CD8-positive, alpha-beta memory T cell (primary cell): ENCODE data around the gene SSBP3. TPM values are rescaled to one million over a fixed set of nuclear protein-coding genes. Genes with fewer than 3 reads are reported as not detected.

ENCODE experiments used
- CTCF ChIA-PET: fragments of 350-600 bp; sonication (Branson Sonifier 250); formaldehyde crosslinking; loops from one replicate; lab custom pipeline; 2021; ENCODE audit warnings: antibody characterized with exemption; lab: Charles Lee
- POLR2A ChIA-PET: fragments of 350-600 bp; sonication (Branson Sonifier 250); formaldehyde crosslinking; loops from one replicate; lab custom pipeline; 2021; ENCODE audit warnings: antibody characterized with exemption; lab: Charles Lee
- DNase-seq, 5 donors: peaks; one replicate each; pipeline versions ENCODE4 v3.0.0 to v3.0.0-alpha.2; 2020 to 2022; ENCODE audit warnings: mixed read lengths in 1 of 5
- H3K27ac ChIP-seq: one replicate; pipeline ENCODE4 v1.7.0; 2013; ENCODE audit warnings: low read depth, mild to moderate bottlenecking, low read length, moderate library complexity
- H3K27me3 ChIP-seq: 2 replicates; pipeline ENCODE4 v1.7.0; 2013; ENCODE audit warnings: low read length, mild to moderate bottlenecking; ENCODE audit not compliant: insufficient read depth, poor library complexity, severe bottlenecking
- H3K36me3 ChIP-seq: 2 replicates; pipeline ENCODE4 v1.7.0; 2013; ENCODE audit warnings: mild to moderate bottlenecking, low read length, moderate library complexity; ENCODE audit not compliant: insufficient read depth
- H3K4me1 ChIP-seq: 2 replicates; pipeline ENCODE4 v1.7.0; 2013; ENCODE audit warnings: mild to moderate bottlenecking, low read length, moderate library complexity; ENCODE audit not compliant: insufficient read depth
- H3K4me3 ChIP-seq: 2 replicates; pipeline ENCODE4 v1.7.0; 2013; ENCODE audit warnings: mild to moderate bottlenecking, low read length
- H3K9me3 ChIP-seq: 2 replicates; pipeline ENCODE4 v1.7.0; 2013; ENCODE audit warnings: mild to moderate bottlenecking, low read length
- H3K27ac Mint-ChIP-seq, 8 donors: one replicate each; pipeline ENCODE4 v1.8.0; 2020 to 2021; ENCODE audit warnings: mixed read lengths in 8 of 8, mild to moderate bottlenecking in 6 of 8, inconsistent platforms in 3 of 8, moderate library complexity in 3 of 8
- H3K27me3 Mint-ChIP-seq, 2 donors: one replicate each; pipeline ENCODE4 v1.8.0; 2020 to 2021; ENCODE audit warnings: mixed read lengths in 2 of 2, mild to moderate bottlenecking in 1 of 2, moderate library complexity in 1 of 2
- H3K36me3 Mint-ChIP-seq, 3 donors: one replicate each; pipeline ENCODE4 v1.8.0; 2020 to 2021; ENCODE audit warnings: mixed read lengths in 3 of 3, inconsistent platforms in 1 of 3, mild to moderate bottlenecking in 1 of 3
- H3K4me1 Mint-ChIP-seq, 3 donors: one replicate each; pipeline ENCODE4 v1.8.0; 2020 to 2021; ENCODE audit warnings: mixed read lengths in 3 of 3, inconsistent platforms in 1 of 3, mild to moderate bottlenecking in 1 of 3
- H3K4me3 Mint-ChIP-seq, 7 donors: one replicate each; pipeline ENCODE4 v1.8.0; 2020 to 2021; ENCODE audit warnings: mixed read lengths in 7 of 7, mild to moderate bottlenecking in 6 of 7, moderate library complexity in 4 of 7, inconsistent platforms in 2 of 7
- H3K9me3 Mint-ChIP-seq, 5 donors: one replicate each; pipeline ENCODE4 v1.8.0; 2020 to 2022; ENCODE audit warnings: mixed read lengths in 5 of 5, mild to moderate bottlenecking in 3 of 5, moderate library complexity in 2 of 5, inconsistent platforms in 1 of 5
- polyA plus RNA-seq: library from polyadenylated mRNA; unstranded; fragments of 300-500 nt; fragmentation: Illumina TruSeq; gene quantifications from one replicate; pipeline ENCODE4 v1.2.3, GENCODE V29; 2021
- total RNA-seq, 2 experiments: library from RNA; stranded (reverse); gene quantifications; one replicate each; pipeline ENCODE4 v1.2.3, GENCODE V29; 2021

SSBP3 gene
- total and polyA plus RNA-seq, 3 experiments from 2014 or later, result 17.6 to 52.7 (median 41.6) TPM

GRCh38 chr1:54398963-54399528, 7.1 kb downstream of the SSBP3 start:
- POLR2A ChIA-PET, result no interaction called here
- Histone ChIP-seq H3K9me3 (no peaks in the 10 kb centered on the region), H3K27ac (no peak overlapping the region), H3K4me1 (peaks cover 30% of the 10 kb centered on the region), H3K4me3 (no peak overlapping the region), H3K27me3 (no peaks in the 10 kb centered on the region), H3K36me3 (peaks cover 26% of the 10 kb centered on the region)
- H3K9me3 Mint-ChIP-seq, result no peaks in the 10 kb centered on the region
- peaks cover 66 to 76% (median 71%) of the 10 kb centered on the region in 3 donors for H3K4me1 Mint-ChIP-seq
- no peaks in the 10 kb centered on the region for H3K27me3 Mint-ChIP-seq
- peak overlapping the region in 1 of 7 donors; percentile 21 for H3K4me3 Mint-ChIP-seq
- H3K36me3 Mint-ChIP-seq, result peaks cover 14 to 88% (median 39%) of the 10 kb centered on the region in 3 donors
- DNase-seq, result no peak
- CTCF ChIA-PET, result interaction anchor here (1.4 kb wide), 1 partner anchor 90 kb away, joined by 8 read pairs; no protein-coding TSS in a partner anchor
- peak overlapping the region in 4 of 8 donors; percentile 14 to 55 (median 38) for H3K27ac Mint-ChIP-seq

- Histone ChIP-seq H3K27ac (no peak overlapping the region), H3K4me3 (no peak overlapping the region), H3K36me3 (peaks cover 29% of the 10 kb centered on the region), H3K27me3 (no peaks in the 10 kb centered on the region), H3K9me3 (no peaks in the 10 kb centered on the region), H3K4me1 (peaks cover 19% of the 10 kb centered on the region)
- ChIA-PET CTCF (interaction anchor here (0.6 to 1.8 kb wide), 3 partner anchors 12 to 91 kb away, joined by 3 to 10 read pairs (median 3); no protein-coding TSS in a partner anchor), POLR2A (no interaction called here)
- Mint-ChIP-seq H3K9me3 (no peaks in the 10 kb centered on the region), H3K27me3 (no peaks in the 10 kb centered on the region), H3K27ac (peak overlapping the region in 2 of 8 donors; percentile 22 to 63), H3K36me3 (peaks cover 14 to 88% (median 39%) of the 10 kb centered on the region in 3 donors), H3K4me1 (peaks cover 56 to 65% (median 60%) of the 10 kb centered on the region in 3 donors), H3K4me3 (no peak overlapping the region)
- DNase-seq, result no peak
Measured at GRCh38 chr1:54397980-54398379, 8.2 kb downstream of the SSBP3 start.

- no peaks in the 10 kb centered on the region for H3K9me3 ChIP-seq
- ChIA-PET POLR2A (no interaction called here), CTCF (interaction anchor here (1.2 to 1.8 kb wide), 2 partner anchors 20 to 92 kb away, joined by 3 to 10 read pairs; no protein-coding TSS in a partner anchor)
- no peaks in the 10 kb centered on the region for H3K27me3 Mint-ChIP-seq
- H3K36me3 Mint-ChIP-seq, result peaks cover 14 to 89% (median 43%) of the 10 kb centered on the region in 3 donors
- H3K36me3 ChIP-seq, result peaks cover 34% of the 10 kb centered on the region
- no peak overlapping the region for H3K4me3 Mint-ChIP-seq
- peaks cover 13% of the 10 kb centered on the region for H3K4me1 ChIP-seq
- DNase-seq, result no peak
- H3K9me3 Mint-ChIP-seq, result no peaks in the 10 kb centered on the region
- H3K4me3 ChIP-seq, result no peak overlapping the region
- peaks cover 53 to 63% (median 56%) of the 10 kb centered on the region in 3 donors for H3K4me1 Mint-ChIP-seq
- no peaks in the 10 kb centered on the region for H3K27me3 ChIP-seq
- H3K27ac ChIP-seq, result no peak overlapping the region
- peak overlapping the region in 1 of 8 donors; percentile 85 for H3K27ac Mint-ChIP-seq
Measured at GRCh38 chr1:54397090-54397591, 9.1 kb downstream of the SSBP3 start.

GRCh38 chr1:54396261-54396933, 9.8 kb downstream of the SSBP3 start:
- H3K9me3 ChIP-seq, result no peaks in the 10 kb centered on the region
- no peaks in the 10 kb centered on the region for H3K27me3 ChIP-seq
- H3K4me1 ChIP-seq, result peaks cover 9% of the 10 kb centered on the region
- ChIA-PET CTCF (interaction anchor here (1.5 to 1.8 kb wide), 2 partner anchors 93 kb away, joined by 9 to 10 read pairs; no protein-coding TSS in a partner anchor), POLR2A (no interaction called here)
- DNase-seq, result no peak
- H3K36me3 Mint-ChIP-seq, result peaks cover 14 to 89% (median 39%) of the 10 kb centered on the region in 3 donors
- no peak overlapping the region for H3K4me3 Mint-ChIP-seq
- H3K27ac ChIP-seq, result no peak overlapping the region
- H3K27ac Mint-ChIP-seq, result no peak overlapping the region
- H3K4me1 Mint-ChIP-seq, result peaks cover 46 to 60% (median 50%) of the 10 kb centered on the region in 3 donors
- H3K36me3 ChIP-seq, result peaks cover 31% of the 10 kb centered on the region
- no peaks in the 10 kb centered on the region for H3K27me3 Mint-ChIP-seq
- no peaks in the 10 kb centered on the region for H3K9me3 Mint-ChIP-seq
- no peak overlapping the region for H3K4me3 ChIP-seq

GRCh38 chr1:54395281-54395934, 10.8 kb downstream of the SSBP3 start:
- Histone ChIP-seq H3K9me3 (no peaks in the 10 kb centered on the region), H3K4me3 (no peak overlapping the region), H3K36me3 (peaks cover 27% of the 10 kb centered on the region), H3K4me1 (no peaks in the 10 kb centered on the region), H3K27ac (no peak overlapping the region), H3K27me3 (no peaks in the 10 kb centered on the region)
- H3K4me1 Mint-ChIP-seq, result peaks cover 37 to 55% (median 45%) of the 10 kb centered on the region in 3 donors
- no peaks in the 10 kb centered on the region for H3K27me3 Mint-ChIP-seq
- no peak for DNase-seq
- no peak overlapping the region for H3K4me3 Mint-ChIP-seq
- H3K36me3 Mint-ChIP-seq, result peaks cover 10 to 87% (median 32%) of the 10 kb centered on the region in 3 donors
- ChIA-PET CTCF (interaction anchor here (1.2 to 1.5 kb wide), 2 partner anchors 94 to 108 kb away, joined by 3 to 9 read pairs; no protein-coding TSS in a partner anchor), POLR2A (no interaction called here)
- no peak overlapping the region for H3K27ac Mint-ChIP-seq
- no peaks in the 10 kb centered on the region for H3K9me3 Mint-ChIP-seq

DNA sequence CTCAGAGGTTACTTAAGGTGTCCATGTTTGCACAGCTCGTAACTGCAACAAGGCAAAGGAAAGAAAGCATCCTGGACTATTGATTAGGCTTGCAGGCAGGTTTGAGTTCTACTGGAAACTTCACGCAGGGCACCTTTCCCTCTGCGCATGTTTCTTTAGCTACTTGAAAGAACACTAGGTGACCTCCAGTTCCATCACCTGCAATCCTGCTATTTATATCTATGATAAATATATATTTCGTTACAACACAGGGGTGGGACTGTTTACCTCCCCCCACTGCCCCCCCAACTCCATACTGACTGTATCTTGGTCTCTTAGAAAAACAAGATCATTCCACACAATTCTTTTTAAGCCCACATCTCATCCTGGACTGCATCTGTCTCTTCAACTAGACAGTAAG, 12.1 kb downstream of the SSBP3 start:
- Mint-ChIP-seq H3K27me3 (no peaks in the 10 kb centered on the region), H3K4me1 (peaks cover 32 to 53% (median 42%) of the 10 kb centered on the region in 3 donors), H3K27ac (peak overlapping the region in 4 of 8 donors; percentile 43 to 75 (median 64)), H3K36me3 (peaks cover 5 to 84% (median 25%) of the 10 kb centered on the region in 3 donors), H3K4me3 (no peak overlapping the region), H3K9me3 (no peaks in the 10 kb centered on the region)
- peaks cover 20% of the 10 kb centered on the region for H3K36me3 ChIP-seq
- no peaks in the 10 kb centered on the region for H3K9me3 ChIP-seq
- no peak overlapping the region for H3K27ac ChIP-seq
- DNase-seq, result no peak
- H3K4me3 ChIP-seq, result no peak overlapping the region
- no peaks in the 10 kb centered on the region for H3K27me3 ChIP-seq
- no peaks in the 10 kb centered on the region for H3K4me1 ChIP-seq
- CTCF ChIA-PET, result interaction anchor here (1.2 kb wide), 1 partner anchor 110 kb away, joined by 3 read pairs; no protein-coding TSS in a partner anchor
- POLR2A ChIA-PET, result interaction anchor here (0.6 kb wide), 1 partner anchor 11 kb away, joined by 3 read pairs; no protein-coding TSS in a partner anchor

DNA sequence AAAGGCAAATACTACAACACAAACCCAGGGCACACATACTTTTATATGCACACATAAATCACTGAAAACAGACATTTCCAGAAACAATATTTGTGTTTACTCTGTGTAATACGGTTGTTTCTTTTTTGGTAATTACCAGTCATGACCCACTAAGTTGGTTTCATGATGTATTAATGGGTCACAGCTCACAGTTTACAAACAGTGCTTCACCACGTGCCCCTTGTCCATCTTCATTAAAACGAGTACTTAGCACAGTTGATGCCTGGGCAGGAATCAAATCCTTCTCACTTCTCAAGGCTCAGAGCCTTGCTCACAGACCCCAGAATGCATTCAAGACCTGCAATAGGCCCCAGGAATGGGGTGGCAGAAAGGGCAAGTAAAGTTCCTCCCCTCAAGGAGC, 13.8 kb downstream of the SSBP3 start:
- peaks cover 14% of the 10 kb centered on the region for H3K36me3 ChIP-seq
- Mint-ChIP-seq H3K27ac (peak overlapping the region in 1 of 8 donors; percentile 43), H3K27me3 (no peaks in the 10 kb centered on the region), H3K9me3 (no peaks in the 10 kb centered on the region), H3K4me3 (no peak overlapping the region), H3K4me1 (peaks cover 35 to 56% (median 48%) of the 10 kb centered on the region in 3 donors), H3K36me3 (peaks cover 0 to 84% (median 18%) of the 10 kb centered on the region in 3 donors)
- no peak for DNase-seq
- ChIA-PET POLR2A (no interaction called here), CTCF (no interaction called here)
- no peaks in the 10 kb centered on the region for H3K27me3 ChIP-seq
- no peak overlapping the region for H3K4me3 ChIP-seq
- H3K9me3 ChIP-seq, result no peaks in the 10 kb centered on the region
- H3K27ac ChIP-seq, result no peak overlapping the region
- H3K4me1 ChIP-seq, result no peaks in the 10 kb centered on the region
